PC-9 (cell line): ENCODE results near the gene PTGES2.

Experiments
- EZH2 ChIP-seq: fragments of 200-600 bp; sonication (generic); IDR thresholded peaks from 2 replicates; pipeline ENCODE4 v1.8.0; 2017; ENCODE audit warnings: antibody characterized with exemption, low read depth
- TF ChIP-seq, protein P1 (sequence below): fragments of 200-600 bp; sonication (generic); conservative IDR thresholded peaks from 2 replicates; pipeline ENCODE4 v1.6.1; 2017; ENCODE audit warnings: mixed run types, antibody characterized with exemption, mild to moderate bottlenecking, moderate library complexity

DNA sequence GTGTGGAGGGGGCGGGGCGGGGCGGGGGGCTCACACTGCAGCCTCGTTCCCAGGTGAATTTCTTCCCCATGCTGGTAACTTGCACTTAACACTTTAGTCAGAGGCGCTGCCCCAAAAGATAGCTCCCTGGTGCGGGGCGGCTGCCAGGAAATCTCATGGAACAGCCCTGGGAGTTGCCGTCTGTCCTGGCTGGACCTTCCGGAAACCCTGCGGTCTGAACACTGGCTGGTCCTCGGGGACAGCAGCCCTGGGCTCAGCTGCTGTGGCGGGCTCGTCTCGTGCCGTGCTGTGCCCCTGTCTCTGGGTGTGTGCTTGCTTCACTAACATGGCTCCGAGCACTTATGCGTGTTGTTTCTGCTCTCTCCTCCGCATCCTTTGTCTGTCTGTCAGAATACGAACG, 25.8 kb downstream of the PTGES2 start:
- TF ChIP-seq, protein P1, sequence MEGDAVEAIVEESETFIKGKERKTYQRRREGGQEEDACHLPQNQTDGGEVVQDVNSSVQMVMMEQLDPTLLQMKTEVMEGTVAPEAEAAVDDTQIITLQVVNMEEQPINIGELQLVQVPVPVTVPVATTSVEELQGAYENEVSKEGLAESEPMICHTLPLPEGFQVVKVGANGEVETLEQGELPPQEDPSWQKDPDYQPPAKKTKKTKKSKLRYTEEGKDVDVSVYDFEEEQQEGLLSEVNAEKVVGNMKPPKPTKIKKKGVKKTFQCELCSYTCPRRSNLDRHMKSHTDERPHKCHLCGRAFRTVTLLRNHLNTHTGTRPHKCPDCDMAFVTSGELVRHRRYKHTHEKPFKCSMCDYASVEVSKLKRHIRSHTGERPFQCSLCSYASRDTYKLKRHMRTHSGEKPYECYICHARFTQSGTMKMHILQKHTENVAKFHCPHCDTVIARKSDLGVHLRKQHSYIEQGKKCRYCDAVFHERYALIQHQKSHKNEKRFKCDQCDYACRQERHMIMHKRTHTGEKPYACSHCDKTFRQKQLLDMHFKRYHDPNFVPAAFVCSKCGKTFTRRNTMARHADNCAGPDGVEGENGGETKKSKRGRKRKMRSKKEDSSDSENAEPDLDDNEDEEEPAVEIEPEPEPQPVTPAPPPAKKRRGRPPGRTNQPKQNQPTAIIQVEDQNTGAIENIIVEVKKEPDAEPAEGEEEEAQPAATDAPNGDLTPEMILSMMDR = no peak
- no peak for TF ChIP-seq EZH2
